CD4-positive, CD25-positive, alpha-beta regulatory T cell (primary cell): ENCODE measurements around the gene COMMD1. TPM values are rescaled to one million over a fixed set of nuclear protein-coding genes. Genes with fewer than 3 reads are reported as not detected.
"Not testable (repeated sequence)": the region's sequence is repeated elsewhere in the genome, so short reads cannot be mapped to it uniquely, and the experiment has no call there.

Experiments used
- ATAC-seq, 2 donors: fragments of 150-1000 bp; cut with Tn5 transposase; one replicate each; pipeline ENCODE4 v1.10.0; 2021; ENCODE audit warnings: low read depth in 2 of 2, moderate number of reproducible peaks in 2 of 2, moderate library complexity in 1 of 2
- DNase-seq, 3 donors: peaks; one replicate each; pipeline versions ENCODE4 v3.0.0 to v3.0.0-alpha.2; 2012 to 2022; ENCODE audit warnings: mixed read lengths in 1 of 3
- H3K27ac ChIP-seq: one replicate; pipeline ENCODE4 v1.7.0; 2013; ENCODE audit warnings: mild to moderate bottlenecking, low read length; ENCODE audit not compliant: insufficient read depth, poor library complexity, severe bottlenecking
- H3K27me3 ChIP-seq: one replicate; pipeline ENCODE4 v1.7.0; 2013; ENCODE audit warnings: low read length; ENCODE audit not compliant: control insufficient read depth, insufficient read depth
- H3K36me3 ChIP-seq: one replicate; pipeline ENCODE4 v1.7.0; 2013; ENCODE audit warnings: mild to moderate bottlenecking, low read length, moderate library complexity; ENCODE audit not compliant: control insufficient read depth, insufficient read depth
- H3K4me1 ChIP-seq: 2 replicates; pipeline ENCODE4 v1.7.0; 2013; ENCODE audit warnings: mild to moderate bottlenecking, low read length; ENCODE audit not compliant: insufficient read depth, control insufficient read depth, poor library complexity, severe bottlenecking
- H3K4me3 ChIP-seq: one replicate; pipeline ENCODE4 v1.7.0; 2013; ENCODE audit warnings: low read depth, mild to moderate bottlenecking, low read length, moderate library complexity
- H3K9me3 ChIP-seq, 2 experiments: 1 replicate in 1 of 2; 2 replicates in 1 of 2; pipeline ENCODE4 v1.7.0; 2013; ENCODE audit warnings: low read length in 2 of 2, mild to moderate bottlenecking in 1 of 2, moderate library complexity in 1 of 2; ENCODE audit not compliant: control insufficient read depth in 2 of 2
- H3K27ac Mint-ChIP-seq, 3 donors: one replicate each; pipeline ENCODE4 v1.8.0; 2020 to 2022; ENCODE audit warnings: mild to moderate bottlenecking in 3 of 3, mixed read lengths in 3 of 3, moderate library complexity in 2 of 3
- H3K27me3 Mint-ChIP-seq: one replicate; pipeline ENCODE4 v1.8.0; 2022; ENCODE audit warnings: mild to moderate bottlenecking, mixed read lengths
- H3K36me3 Mint-ChIP-seq: one replicate; pipeline ENCODE4 v1.8.0; 2020; ENCODE audit warnings: mixed read lengths
- H3K4me1 Mint-ChIP-seq, 4 donors: one replicate each; pipeline ENCODE4 v1.8.0; 2020 to 2022; ENCODE audit warnings: mixed read lengths in 4 of 4, mild to moderate bottlenecking in 1 of 4
- H3K4me3 Mint-ChIP-seq, 4 donors: one replicate each; pipeline ENCODE4 v1.8.0; 2020 to 2022; ENCODE audit warnings: mild to moderate bottlenecking in 4 of 4, mixed read lengths in 4 of 4, moderate library complexity in 3 of 4
- H3K9me3 Mint-ChIP-seq, 7 donors: one replicate each; pipeline ENCODE4 v1.8.0; 2020 to 2022; ENCODE audit warnings: mixed read lengths in 7 of 7, mild to moderate bottlenecking in 3 of 7, moderate library complexity in 2 of 7
- polyA plus RNA-seq, 4 donors: library from polyadenylated mRNA; unstranded; fragments of 300-500 nt; fragmentation: Illumina TruSeq; gene quantifications; one replicate each; pipeline ENCODE4 v1.2.3, GENCODE V29; 2021
- total RNA-seq: library from RNA; stranded (reverse); gene quantifications from one replicate; pipeline ENCODE4 v1.2.3, GENCODE V29; 2022

The COMMD1 gene
- total and polyA plus RNA-seq, 5 donors from 2014 or later = 21.4 to 79.2 (median 55.0) TPM

DNA sequence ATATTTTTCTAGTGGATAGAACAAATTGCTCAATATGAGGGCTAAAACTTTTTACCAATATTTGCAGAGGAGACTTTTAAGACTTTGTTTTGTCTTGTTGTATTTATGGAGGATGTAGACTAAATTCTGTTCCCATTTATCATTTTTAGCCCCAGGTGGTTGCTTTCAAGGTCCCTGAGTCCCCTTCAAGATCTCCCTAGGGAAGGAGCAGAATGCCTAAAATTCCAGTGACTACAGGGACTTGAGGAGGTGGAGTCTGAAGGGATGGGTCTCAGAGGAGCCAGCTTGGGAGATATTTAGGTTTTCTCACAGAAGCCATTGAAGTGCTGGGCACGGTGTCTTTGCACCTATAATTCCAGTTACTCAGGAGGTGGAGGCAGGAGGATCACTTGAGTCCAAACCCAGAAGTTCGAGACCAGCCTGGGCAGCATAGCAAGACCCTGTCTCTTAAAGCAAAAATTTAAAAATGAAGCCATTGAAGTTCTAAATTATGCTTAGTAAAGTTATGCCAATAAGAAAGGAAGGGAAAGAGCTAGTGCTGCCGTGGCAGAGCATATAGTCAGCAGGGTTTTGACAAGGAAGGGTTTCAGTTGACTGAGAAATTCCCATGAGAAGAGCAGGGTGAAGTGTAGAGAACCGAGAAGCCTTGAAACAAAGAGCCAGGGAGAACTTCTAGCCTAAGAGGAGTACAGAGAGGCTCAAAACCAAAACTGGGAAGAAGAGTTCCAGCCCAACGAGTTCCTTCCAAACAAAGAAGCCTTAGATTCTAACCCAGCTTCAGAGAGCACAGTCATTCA is 43.4 kb downstream of the COMMD1 start:
- no peak overlapping the region for H3K27ac ChIP-seq
- H3K4me3 Mint-ChIP-seq = peak overlapping the region in 1 of 4 donors; percentile 69
- no peaks in the 10 kb centered on the region for H3K36me3 ChIP-seq
- DNase-seq (no peak), ATAC-seq (no peak)
- H3K27ac Mint-ChIP-seq = peak overlapping the region in 1 of 3 donors; percentile 55
- no peaks in the 10 kb centered on the region for H3K9me3 ChIP-seq
- peaks cover 27% of the 10 kb centered on the region for H3K36me3 Mint-ChIP-seq
- peaks cover 0 to 4% (median 2%) of the 10 kb centered on the region in 4 donors for H3K4me1 Mint-ChIP-seq
- H3K4me3 ChIP-seq = no peak overlapping the region
- no peaks in the 10 kb centered on the region for H3K4me1 ChIP-seq
- no peaks in the 10 kb centered on the region for H3K27me3 Mint-ChIP-seq
- peaks cover 0 to 4% (median 0%) of the 10 kb centered on the region in 7 donors for H3K9me3 Mint-ChIP-seq
- no peaks in the 10 kb centered on the region for H3K27me3 ChIP-seq

DNA sequence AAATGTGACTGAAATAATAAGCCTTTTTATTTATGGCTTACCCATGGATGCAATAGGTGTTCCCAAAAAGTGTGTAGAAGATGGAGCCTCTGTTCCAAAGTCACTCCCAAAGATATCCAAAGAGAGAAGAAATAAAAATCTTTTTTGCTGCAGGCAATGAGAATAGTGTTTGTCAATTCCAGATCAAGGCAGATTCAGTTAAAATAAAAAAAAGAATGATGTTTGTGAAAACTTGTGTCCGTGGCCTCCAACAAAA is 43.9 kb downstream of the COMMD1 start:
- Mint-ChIP-seq H3K27me3 (no peaks in the 10 kb centered on the region), H3K27ac (no peak overlapping the region), H3K9me3 (peaks cover 0 to 4% (median 0%) of the 10 kb centered on the region in 7 donors), H3K4me1 (peaks cover 0 to 7% (median 2%) of the 10 kb centered on the region in 4 donors), H3K36me3 (peaks cover 30% of the 10 kb centered on the region), H3K4me3 (no peak overlapping the region)
- Histone ChIP-seq H3K4me1 (no peaks in the 10 kb centered on the region), H3K27ac (no peak overlapping the region), H3K4me3 (no peak overlapping the region), H3K36me3 (no peaks in the 10 kb centered on the region), H3K27me3 (no peaks in the 10 kb centered on the region), H3K9me3 (no peaks in the 10 kb centered on the region)
- ATAC-seq (no peak), DNase-seq (no peak)

DNA sequence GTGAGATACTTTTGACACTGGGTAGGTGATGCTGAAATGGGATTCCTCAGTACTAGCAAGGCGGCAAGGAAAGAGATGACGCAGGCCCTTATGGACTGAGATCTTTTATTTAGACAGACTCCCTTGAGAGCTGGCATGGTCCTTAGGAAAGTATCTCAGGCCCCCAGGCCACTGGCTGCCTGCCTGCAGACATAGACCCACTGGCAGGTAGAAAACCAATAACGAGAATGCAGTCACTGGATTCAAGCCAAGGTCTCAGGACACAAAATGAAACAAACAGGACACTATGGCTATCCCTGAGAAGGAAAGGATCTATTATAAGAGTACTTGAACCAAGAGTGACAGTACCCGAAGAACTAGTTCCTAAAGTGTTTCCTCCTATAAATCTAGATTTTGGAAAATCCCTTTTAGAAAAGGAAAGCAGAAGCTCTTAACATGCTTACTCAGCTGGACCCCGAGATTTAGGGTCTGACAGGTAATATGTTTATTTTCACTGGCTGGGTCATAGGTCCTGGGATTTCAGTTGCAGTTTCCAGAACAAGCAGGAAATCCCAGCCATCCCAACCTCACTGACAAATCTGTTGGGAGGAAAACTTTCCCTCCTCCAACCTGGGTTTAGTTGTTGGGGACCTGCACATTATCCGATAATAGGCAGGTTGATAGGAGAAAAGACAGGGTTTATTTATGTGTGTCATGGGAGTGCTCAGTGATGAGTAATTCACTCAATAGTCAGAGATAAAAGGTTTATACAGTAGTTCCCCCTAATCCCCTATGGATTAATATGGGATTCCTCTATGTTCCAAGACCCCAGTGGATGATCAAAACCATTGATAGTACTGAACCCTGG is 44.5 kb downstream of the COMMD1 start:
- Histone ChIP-seq H3K4me1 (no peaks in the 10 kb centered on the region), H3K4me3 (no peak overlapping the region), H3K9me3 (no peaks in the 10 kb centered on the region), H3K36me3 (no peaks in the 10 kb centered on the region), H3K27ac (no peak overlapping the region), H3K27me3 (no peaks in the 10 kb centered on the region)
- H3K9me3 Mint-ChIP-seq = peaks cover 0 to 4% (median 0%) of the 10 kb centered on the region in 7 donors
- no peaks in the 10 kb centered on the region for H3K27me3 Mint-ChIP-seq
- H3K36me3 Mint-ChIP-seq = peaks cover 26% of the 10 kb centered on the region
- DNase-seq = no peak
- no peak overlapping the region for H3K4me3 Mint-ChIP-seq
- ATAC-seq = no peak
- H3K27ac Mint-ChIP-seq = no peak overlapping the region
- peaks cover 0 to 9% (median 2%) of the 10 kb centered on the region in 4 donors for H3K4me1 Mint-ChIP-seq

DNA sequence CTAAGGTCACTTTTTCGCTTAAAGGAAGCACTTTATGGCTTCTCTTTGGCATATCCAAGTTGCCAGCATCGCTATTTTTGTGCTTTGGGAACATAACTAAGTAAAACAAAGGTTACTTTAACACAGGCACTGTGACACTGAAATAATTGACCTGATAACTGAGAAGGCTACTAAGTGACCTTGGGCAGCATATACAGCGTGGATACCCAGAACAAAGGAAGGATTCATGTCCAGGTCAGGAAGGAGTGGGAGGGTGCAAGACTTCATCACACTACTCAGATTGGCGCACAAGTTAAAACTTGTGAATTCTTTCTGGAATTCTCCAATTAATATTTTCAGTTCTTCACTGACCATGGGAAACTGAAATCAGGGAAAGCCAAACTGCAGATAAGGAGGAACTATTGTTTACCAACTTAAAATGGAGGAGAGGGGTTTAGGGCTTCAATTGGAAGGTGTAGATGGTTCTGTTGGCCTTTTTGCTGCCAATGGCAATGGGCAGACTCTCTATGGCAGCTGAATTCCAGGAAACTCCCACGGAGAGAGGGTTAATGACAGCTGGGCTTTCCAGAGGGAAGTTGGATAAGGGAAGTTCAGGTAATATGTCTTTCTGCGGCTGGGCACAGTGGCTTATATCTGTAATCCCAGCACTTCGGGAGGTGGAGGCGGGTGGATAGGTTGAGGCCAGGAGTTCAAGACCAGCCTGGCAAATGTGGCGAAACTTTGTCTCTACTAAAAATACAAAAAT is 45.3 kb downstream of the COMMD1 start:
- no peaks in the 10 kb centered on the region for H3K27me3 Mint-ChIP-seq
- no peaks in the 10 kb centered on the region for H3K36me3 ChIP-seq

DNA sequence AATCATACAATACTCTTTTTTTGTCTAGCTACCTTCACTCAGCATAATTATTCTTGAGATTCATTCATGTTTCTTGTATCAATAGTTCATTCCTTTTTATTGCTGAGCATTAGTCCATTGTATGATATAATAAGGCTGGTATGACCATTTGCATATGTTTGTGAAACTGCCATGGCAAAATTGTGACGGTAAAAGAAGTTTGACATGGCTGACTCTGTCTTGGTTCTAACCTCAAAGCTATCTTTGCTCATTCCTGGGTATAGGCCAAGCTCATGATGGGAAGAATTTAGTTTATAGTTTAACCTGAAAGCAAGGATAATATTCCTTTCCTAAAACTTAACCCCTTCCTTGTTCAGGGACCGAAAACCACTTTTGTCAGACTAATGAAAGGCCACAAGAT is 46.4 kb downstream of the COMMD1 start:
- H3K36me3 ChIP-seq = no peaks in the 10 kb centered on the region
- peaks cover 0 to 4% (median 0%) of the 10 kb centered on the region in 7 donors for H3K9me3 Mint-ChIP-seq
- no peak overlapping the region for H3K27ac ChIP-seq
- H3K27ac Mint-ChIP-seq = peak overlapping the region in 1 of 3 donors; percentile 6
- no peaks in the 10 kb centered on the region for H3K4me1 ChIP-seq
- peaks cover 0 to 9% (median 4%) of the 10 kb centered on the region in 4 donors for H3K4me1 Mint-ChIP-seq
- no peaks in the 10 kb centered on the region for H3K27me3 Mint-ChIP-seq
- DNase-seq (no peak), ATAC-seq (no peak)
- no peaks in the 10 kb centered on the region for H3K9me3 ChIP-seq
- peaks cover 26% of the 10 kb centered on the region for H3K36me3 Mint-ChIP-seq
- H3K4me3 Mint-ChIP-seq = no peak overlapping the region
- H3K4me3 ChIP-seq = no peak overlapping the region
- H3K27me3 ChIP-seq = no peaks in the 10 kb centered on the region

More for the DNA sequence above, 45.3 kb downstream of the COMMD1 start:
- peaks cover 26% of the 10 kb centered on the region for H3K36me3 Mint-ChIP-seq
- H3K9me3 Mint-ChIP-seq = peaks cover 0 to 4% (median 0%) of the 10 kb centered on the region in 7 donors
- Histone ChIP-seq H3K27me3 (no peaks in the 10 kb centered on the region), H3K27ac (no peak overlapping the region), H3K9me3 (no peaks in the 10 kb centered on the region), H3K4me1 (no peaks in the 10 kb centered on the region), H3K4me3 (no peak overlapping the region)
- ATAC-seq (no peak), DNase-seq (no peak)
- no peak overlapping the region for H3K27ac Mint-ChIP-seq
- no peak overlapping the region for H3K4me3 Mint-ChIP-seq
- peaks cover 0 to 9% (median 4%) of the 10 kb centered on the region in 4 donors for H3K4me1 Mint-ChIP-seq

DNA sequence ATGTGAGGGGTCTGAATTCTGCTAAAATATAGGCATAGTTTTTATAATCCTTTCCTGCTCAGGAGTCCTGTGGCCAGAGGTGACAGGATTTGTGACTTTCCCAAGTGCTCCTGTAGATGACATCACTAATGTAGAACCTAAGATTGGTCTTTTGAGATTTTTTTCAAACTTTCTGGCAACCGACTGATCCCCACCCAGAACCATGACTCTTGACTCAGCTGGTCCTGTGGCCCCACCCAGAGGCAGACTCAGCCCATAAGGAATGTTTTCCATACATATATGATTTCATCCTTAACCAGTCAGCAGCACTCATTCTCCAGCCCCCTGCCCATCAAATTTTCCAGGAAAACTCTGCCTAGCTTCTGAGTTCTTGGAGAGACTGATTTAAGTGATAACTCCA is 46.8 kb downstream of the COMMD1 start:
- Mint-ChIP-seq H3K27ac (no peak overlapping the region), H3K9me3 (peaks cover 0 to 4% (median 0%) of the 10 kb centered on the region in 7 donors), H3K4me1 (peaks cover 0 to 9% (median 4%) of the 10 kb centered on the region in 4 donors)

DNA sequence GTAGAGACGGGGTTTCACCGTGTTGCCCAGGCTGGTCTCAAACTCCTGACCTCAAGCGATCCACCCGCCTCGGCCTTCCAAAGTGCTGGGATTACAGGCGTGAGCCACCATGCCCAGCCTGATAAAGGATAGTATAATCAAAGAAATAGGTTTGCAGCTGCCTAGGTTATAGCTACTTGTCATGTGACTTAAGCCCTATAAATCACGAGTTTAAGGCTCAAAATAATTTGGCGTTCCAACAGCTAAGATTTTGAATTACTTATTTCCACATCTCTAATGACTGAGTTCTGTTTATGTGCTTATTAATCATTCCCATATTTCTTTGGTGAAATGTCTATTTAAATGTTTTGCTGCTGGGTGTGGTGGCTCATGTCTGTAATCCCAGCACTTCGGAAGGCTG is 49.4 kb downstream of the COMMD1 start:
- H3K36me3 Mint-ChIP-seq = peaks cover 23% of the 10 kb centered on the region
- not testable (repeated sequence) for H3K9me3 Mint-ChIP-seq, DNase-seq, H3K4me1 ChIP-seq, H3K27me3 Mint-ChIP-seq, H3K27ac Mint-ChIP-seq, H3K4me3 ChIP-seq, H3K9me3 ChIP-seq, H3K27me3 ChIP-seq, ATAC-seq, H3K36me3 ChIP-seq, H3K4me3 Mint-ChIP-seq, H3K27ac ChIP-seq
- peaks cover 4 to 14% (median 7%) of the 10 kb centered on the region in 4 donors for H3K4me1 Mint-ChIP-seq

More for the DNA sequence above, 46.8 kb downstream of the COMMD1 start:
- Histone ChIP-seq H3K4me3 (no peak overlapping the region), H3K4me1 (no peaks in the 10 kb centered on the region), H3K36me3 (no peaks in the 10 kb centered on the region), H3K9me3 (no peaks in the 10 kb centered on the region), H3K27me3 (no peaks in the 10 kb centered on the region), H3K27ac (no peak overlapping the region)
- DNase-seq = no peak
- no peak overlapping the region for H3K4me3 Mint-ChIP-seq
- H3K27me3 Mint-ChIP-seq = no peaks in the 10 kb centered on the region
- H3K36me3 Mint-ChIP-seq = peaks cover 26% of the 10 kb centered on the region
- no peak for ATAC-seq
